C4-2B (cell line): Measurements from ENCODE around the gene TMEM229B.

Experiments
- H3K27ac ChIP-seq: fragments of 450-650 bp; 2 replicates; pipeline ENCODE4 v1.5.1; 2017
- ZFX ChIP-seq: fragments of 450-650 bp; IDR thresholded peaks from 2 replicates; pipeline ENCODE4 v1.6.1; 2017
- TF ChIP-seq, protein P1 (sequence below): fragments of 450-650 bp; conservative IDR thresholded peaks from 2 replicates; pipeline ENCODE4 v1.5.1; 2017; ENCODE audit warnings: mild to moderate bottlenecking

TMEM229B gene

GRCh38 chr14:67440513-67440912, 48.0 kb downstream of the TMEM229B start:
- H3K27ac ChIP-seq = peak overlapping the region; percentile 80
- TF ChIP-seq, protein P1, sequence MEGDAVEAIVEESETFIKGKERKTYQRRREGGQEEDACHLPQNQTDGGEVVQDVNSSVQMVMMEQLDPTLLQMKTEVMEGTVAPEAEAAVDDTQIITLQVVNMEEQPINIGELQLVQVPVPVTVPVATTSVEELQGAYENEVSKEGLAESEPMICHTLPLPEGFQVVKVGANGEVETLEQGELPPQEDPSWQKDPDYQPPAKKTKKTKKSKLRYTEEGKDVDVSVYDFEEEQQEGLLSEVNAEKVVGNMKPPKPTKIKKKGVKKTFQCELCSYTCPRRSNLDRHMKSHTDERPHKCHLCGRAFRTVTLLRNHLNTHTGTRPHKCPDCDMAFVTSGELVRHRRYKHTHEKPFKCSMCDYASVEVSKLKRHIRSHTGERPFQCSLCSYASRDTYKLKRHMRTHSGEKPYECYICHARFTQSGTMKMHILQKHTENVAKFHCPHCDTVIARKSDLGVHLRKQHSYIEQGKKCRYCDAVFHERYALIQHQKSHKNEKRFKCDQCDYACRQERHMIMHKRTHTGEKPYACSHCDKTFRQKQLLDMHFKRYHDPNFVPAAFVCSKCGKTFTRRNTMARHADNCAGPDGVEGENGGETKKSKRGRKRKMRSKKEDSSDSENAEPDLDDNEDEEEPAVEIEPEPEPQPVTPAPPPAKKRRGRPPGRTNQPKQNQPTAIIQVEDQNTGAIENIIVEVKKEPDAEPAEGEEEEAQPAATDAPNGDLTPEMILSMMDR = no peak
- TF ChIP-seq ZFX = no peak

- TF ChIP-seq ZFX = no peak
- TF ChIP-seq, protein P1 = no peak
- no peak overlapping the region for H3K27ac ChIP-seq
Observed at GRCh38 chr14:67438969-67439368, 49.6 kb downstream of the TMEM229B start.

DNA sequence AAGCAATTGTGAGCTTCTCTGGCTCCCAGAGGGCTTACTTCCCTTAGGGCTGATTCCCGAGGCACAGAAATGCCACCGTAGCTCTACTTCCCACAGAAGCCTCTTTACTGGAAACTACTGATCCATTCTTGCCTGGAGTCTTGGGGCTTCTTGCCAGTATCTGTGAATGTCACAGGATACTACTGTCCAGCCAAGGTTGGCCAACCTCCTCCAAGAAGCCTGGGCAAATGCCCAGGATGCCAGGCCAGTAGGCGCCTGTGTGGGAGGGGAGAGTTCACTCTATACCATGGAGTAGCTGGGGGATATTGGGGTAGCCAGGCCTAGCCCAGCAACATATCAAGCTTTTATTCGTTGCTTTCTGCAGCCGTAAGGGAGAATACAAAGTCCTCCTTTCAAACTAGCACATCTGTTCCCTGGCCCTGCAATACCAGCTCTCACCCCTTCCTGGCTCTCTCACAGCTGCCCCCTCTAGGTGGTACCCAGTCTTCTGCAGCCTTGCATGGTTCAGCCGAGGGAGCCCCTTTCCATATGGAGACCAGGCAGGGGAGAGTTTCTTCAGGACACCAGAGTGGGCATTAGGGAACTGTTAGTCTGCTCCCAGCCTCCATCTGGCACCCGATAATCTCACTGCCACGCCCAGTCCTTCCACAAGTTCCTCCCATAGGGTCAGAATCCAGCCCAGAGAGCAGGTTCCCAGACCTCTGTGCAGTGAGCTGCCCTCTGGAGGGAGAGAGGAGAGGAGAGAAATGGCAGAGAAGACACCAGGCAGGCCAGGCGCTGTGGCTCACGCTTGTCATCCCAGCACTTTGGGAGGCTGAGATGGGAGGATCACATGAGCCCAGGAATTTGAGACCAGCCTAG, 52.3 kb downstream of the TMEM229B start:
- H3K27ac ChIP-seq = peak overlapping the region; percentile 3; the same call in 1 of the 2 replicates
- TF ChIP-seq ZFX = no peak
- TF ChIP-seq, protein P1 = no peak; the same call in 1 of the 2 replicates

DNA sequence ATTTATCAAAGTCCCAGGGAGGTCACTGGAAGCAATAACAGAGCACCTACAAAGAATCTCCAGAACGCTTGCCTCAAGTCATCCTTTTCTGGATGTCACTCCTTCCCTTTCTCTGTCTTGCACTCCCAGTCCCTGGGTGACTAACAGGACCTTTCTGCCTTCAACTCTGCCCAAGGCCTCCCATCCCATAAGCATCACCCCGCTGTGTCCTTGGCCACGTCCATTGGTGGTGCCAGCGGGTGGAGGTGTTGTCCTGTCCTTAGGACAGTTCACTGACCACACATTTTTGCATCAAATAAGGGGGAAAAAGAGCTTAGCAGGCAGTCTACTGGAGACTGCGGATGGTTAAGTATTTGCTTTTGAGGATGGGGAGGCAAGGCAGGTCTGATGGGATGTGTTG, 52.9 kb downstream of the TMEM229B start:
- TF ChIP-seq ZFX = no peak
- TF ChIP-seq, protein P1 = no peak

DNA sequence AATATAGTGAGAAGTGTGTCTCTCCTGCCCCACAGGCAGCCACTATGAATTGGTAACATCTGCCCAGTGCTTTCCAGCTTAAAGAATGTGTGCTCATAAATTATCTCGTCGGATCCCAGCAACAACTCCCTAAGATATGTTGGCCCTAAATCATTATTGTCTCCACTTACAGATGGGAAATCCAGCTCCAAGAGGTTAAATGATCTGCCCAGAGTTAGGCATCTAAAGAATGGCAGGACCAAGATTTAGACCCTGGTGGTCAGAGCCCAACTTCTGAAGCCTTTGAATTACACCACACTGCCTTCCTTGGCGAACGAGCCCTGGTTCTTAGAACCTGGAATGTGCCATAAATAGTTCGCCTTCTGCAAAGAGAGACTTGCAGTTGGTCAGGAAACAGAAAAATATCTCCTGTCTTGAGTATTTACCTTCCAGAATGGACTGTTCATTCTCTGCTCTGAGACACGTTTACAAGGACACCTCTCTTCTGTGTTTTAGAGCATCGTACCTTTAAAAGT, 56.4 kb downstream of the TMEM229B start:
- no peak overlapping the region for H3K27ac ChIP-seq
- TF ChIP-seq, protein P1 = no peak
- TF ChIP-seq ZFX = no peak

More for the DNA sequence above, 52.9 kb downstream of the TMEM229B start:
- peak overlapping the region; percentile 3; the same call in 1 of the 2 replicates for H3K27ac ChIP-seq

- no peak overlapping the region; the same call in 1 of the 2 replicates for H3K27ac ChIP-seq
- TF ChIP-seq, protein P1 = no peak
- TF ChIP-seq ZFX = no peak
Observed at GRCh38 chr14:67429510-67430205, 58.9 kb downstream of the TMEM229B start.
